NT2/D1 (cell line): Measurements from ENCODE around the gene TAMALIN.

Experiments
- SUZ12 ChIP-seq: IDR thresholded peaks from 2 replicates; pipeline ENCODE4 v1.6.1; 2011; ENCODE audit not compliant: insufficient read length, insufficient read depth; ENCODE audit errors: extremely low read depth
- YY1 ChIP-seq: IDR thresholded peaks from 2 replicates; pipeline ENCODE4 v1.6.1; 2011; ENCODE audit not compliant: insufficient read length, insufficient read depth
- ZNF274 ChIP-seq: IDR thresholded peaks from 2 replicates; pipeline ENCODE4 v1.6.1; 2011; ENCODE audit warnings: mild to moderate bottlenecking, low read depth, low read length

GRCh38 chr12:52056801-52057637, 50.3 kb downstream of the TAMALIN start:
- TF ChIP-seq ZNF274, result no peak
- TF ChIP-seq SUZ12, result no peak
- no peak for TF ChIP-seq YY1
